Activated CD8-positive, alpha-beta memory T cell treated with anti-CD3 and anti-CD28 coated beads, Interleukin-2, amount 50 U/mL, for 1 hour (primary cell): ENCODE results near the gene CNKSR3.

Source experiments
- DNase-seq: peaks from one replicate; pipeline ENCODE4 v3.0.0-alpha.2; 2020; ENCODE audit errors: extremely low read depth

CNKSR3 gene

GRCh38 chr6:154350293-154350692 lies 160.2 kb downstream of the CNKSR3 start:
- DNase-seq = no peak

DNA sequence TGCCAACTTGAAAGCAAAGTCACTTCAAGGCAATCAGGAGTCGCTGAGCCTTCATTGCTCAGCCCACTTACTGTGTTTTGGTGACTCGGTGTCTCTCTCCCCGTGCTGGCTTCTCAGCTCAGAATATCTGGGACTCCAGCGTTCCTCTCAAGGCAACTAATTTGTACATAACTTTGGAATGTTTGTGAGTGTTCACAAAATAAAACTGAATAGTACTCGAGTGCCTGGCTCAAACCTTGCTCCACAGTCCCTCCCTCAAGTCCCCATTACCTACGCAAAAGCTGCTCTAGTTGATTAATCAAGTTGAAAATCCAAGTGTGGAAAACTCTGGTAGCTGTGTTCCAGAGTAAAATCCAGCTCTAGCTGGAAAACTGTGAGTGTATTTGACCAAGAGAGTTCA lies 162.5 kb downstream of the CNKSR3 start:
- DNase-seq = no peak

GRCh38 chr6:154345811-154346210 lies 164.7 kb downstream of the CNKSR3 start:
- DNase-seq = no peak

GRCh38 chr6:154343473-154344308 lies 166.8 kb downstream of the CNKSR3 start:
- no peak for DNase-seq

DNA sequence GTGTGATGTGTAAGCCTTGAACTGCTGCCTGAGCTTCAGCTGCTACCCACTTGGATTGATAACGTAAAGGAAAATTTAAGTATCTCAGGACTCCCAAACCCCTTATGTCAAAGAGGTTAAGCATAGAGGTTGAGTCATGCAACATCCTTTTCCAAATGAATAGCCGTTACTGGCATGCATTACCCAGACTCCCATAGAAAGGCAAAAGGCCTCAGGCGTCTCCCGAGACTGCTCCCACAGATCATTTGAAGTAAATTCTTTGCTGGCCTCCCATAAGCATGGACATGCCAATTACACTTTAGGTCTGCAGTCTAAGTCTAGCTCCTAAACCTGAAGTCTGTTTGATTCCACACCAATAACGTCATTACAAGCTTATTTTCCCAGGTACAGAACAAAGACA lies 168.6 kb downstream of the CNKSR3 start:
- no peak for DNase-seq

DNA sequence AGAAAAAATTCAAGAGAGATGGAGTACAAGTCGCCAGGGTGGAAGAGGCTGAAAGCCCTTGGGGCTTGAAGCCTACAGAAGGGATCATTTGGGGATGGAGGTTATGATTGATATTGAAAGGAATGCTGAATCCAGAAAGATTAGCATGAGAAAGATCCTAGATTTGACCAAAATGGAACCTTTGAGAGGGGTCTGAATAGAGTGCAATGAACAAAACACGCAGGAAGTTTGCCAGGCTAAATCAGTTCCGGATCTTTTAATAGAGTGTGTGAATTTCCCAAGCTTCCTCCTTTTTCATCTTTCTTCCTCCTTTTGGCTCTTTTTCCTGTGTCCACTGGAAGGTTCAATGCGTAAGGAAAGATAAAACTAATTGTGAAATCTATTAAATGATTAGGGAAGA lies 169.1 kb downstream of the CNKSR3 start:
- DNase-seq = no peak
